Activated CD4-positive, alpha-beta T cell treated with anti-CD3 and anti-CD28 coated beads for 36 hours (primary cell): ENCODE results near the gene PSMG4. TPM values are rescaled to one million over a fixed set of nuclear protein-coding genes. Genes with fewer than 3 reads are reported as not detected.
"Not testable (repeated sequence)": the region's sequence is repeated elsewhere in the genome, so short reads cannot be mapped to it uniquely, and the experiment has no call there.

Source experiments
- ATAC-seq: fragments of 200-7000 bp; cut with Tn5 transposase; one replicate; pipeline ENCODE4 v1.10.0; 2021; ENCODE audit warnings: mild to moderate bottlenecking, moderate library complexity
- CTCF ChIA-PET: fragments of 350-600 bp; sonication (Branson Sonifier 250); formaldehyde crosslinking; loops from one replicate; lab custom pipeline; 2021; ENCODE audit warnings: antibody characterized with exemption; lab: Charles Lee
- POLR2A ChIA-PET: fragments of 350-600 bp; sonication (Branson Sonifier 250); formaldehyde crosslinking; loops from one replicate; lab custom pipeline; 2021; ENCODE audit warnings: antibody characterized with exemption, inconsistent platforms; lab: Charles Lee
- DNase-seq: peaks from one replicate; pipeline ENCODE4 v3.0.0-alpha.2; 2020
- H3K27ac Mint-ChIP-seq: one replicate; pipeline ENCODE4 v1.8.0; 2021; ENCODE audit warnings: mixed read lengths
- H3K27me3 Mint-ChIP-seq: one replicate; pipeline ENCODE4 v1.8.0; 2021; ENCODE audit warnings: mixed read lengths
- H3K36me3 Mint-ChIP-seq: one replicate; pipeline ENCODE4 v1.8.0; 2021; ENCODE audit warnings: low read depth, mixed read lengths
- H3K4me1 Mint-ChIP-seq: one replicate; pipeline ENCODE4 v1.8.0; 2021; ENCODE audit warnings: mixed read lengths
- H3K4me3 Mint-ChIP-seq: one replicate; pipeline ENCODE4 v1.8.0; 2021; ENCODE audit warnings: mild to moderate bottlenecking, moderate library complexity, mixed read lengths
- H3K9me3 Mint-ChIP-seq: one replicate; pipeline ENCODE4 v1.8.0; 2021; ENCODE audit warnings: low read depth, mixed read lengths
- intact Hi-C, 2 experiments: fragments of 100-400 bp; cut with DNase I in 1 of 2; cut with micrococcal nuclease in 1 of 2; formaldehyde crosslinking; loops; one replicate each; pipeline versions ENCODE4 v1.14.2 to v1.15.1; 2022 to 2024; cut with DNase I, micrococcal nuclease
- total RNA-seq, 2 experiments: library from RNA; stranded (reverse); gene quantifications; one replicate each; pipeline ENCODE4 v1.2.3, GENCODE V29; 2021

The PSMG4 gene
- total RNA-seq, 2 experiments from 2014 or later, result 22.2 to 23.2 TPM

DNA sequence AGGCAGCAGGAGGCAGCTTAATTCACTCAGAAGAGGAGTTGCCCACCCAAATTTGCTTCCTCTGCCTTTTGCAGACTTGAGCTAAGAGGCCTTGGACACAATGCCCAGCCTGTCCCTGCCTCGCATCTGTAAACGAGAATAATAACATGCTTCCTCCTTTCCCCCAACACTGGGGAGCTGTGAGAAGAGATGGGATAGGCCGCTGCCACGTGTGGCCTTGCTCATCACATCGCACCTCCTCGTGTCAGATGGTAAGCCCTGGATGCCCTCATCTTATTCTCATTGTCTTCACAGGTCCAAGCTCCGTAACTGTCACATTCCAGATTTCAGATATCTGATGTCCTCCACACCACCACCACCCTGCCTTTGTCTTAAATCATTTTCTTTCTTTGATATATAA lies 18.2 kb upstream of the PSMG4 start:
- CTCF ChIA-PET, result interaction anchor here (0.6 to 1.9 kb wide), 4 partner anchors 10 to 280 kb away, joined by 3 to 14 read pairs (median 3); no protein-coding TSS in a partner anchor
- no peak for ATAC-seq
- Mint-ChIP-seq H3K4me3 (no peak overlapping the region), H3K4me1 (no peaks in the 10 kb centered on the region), H3K36me3 (no peaks in the 10 kb centered on the region), H3K9me3 (no peaks in the 10 kb centered on the region), H3K27me3 (peaks cover 43% of the 10 kb centered on the region), H3K27ac (no peak overlapping the region)
- no peak for DNase-seq
- intact Hi-C loops, result no loop called here
- POLR2A ChIA-PET, result no interaction called here

DNA sequence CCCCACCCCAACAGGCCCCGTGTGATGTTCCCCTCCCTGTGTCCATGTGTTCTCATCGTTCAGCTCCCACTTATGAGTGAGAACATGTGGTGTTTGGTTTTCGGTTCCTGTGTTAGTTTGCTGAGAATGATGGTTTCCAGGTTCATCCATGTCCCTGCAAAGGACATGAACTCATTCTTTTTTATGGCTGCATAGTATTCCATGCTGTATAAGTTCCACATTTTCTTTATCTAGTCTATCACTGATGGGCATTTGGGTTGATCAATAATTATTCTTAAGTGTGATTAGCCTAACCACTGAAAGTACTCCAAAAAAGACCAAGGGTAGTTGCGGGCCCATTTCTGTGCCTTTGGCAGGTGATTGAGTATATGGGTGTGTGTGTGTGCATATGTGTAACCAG lies 17.0 kb upstream of the PSMG4 start:
- CTCF ChIA-PET, H3K27ac Mint-ChIP-seq, DNase-seq, H3K36me3 Mint-ChIP-seq, ATAC-seq, H3K4me1 Mint-ChIP-seq, H3K4me3 Mint-ChIP-seq, POLR2A ChIA-PET, intact Hi-C loops, H3K9me3 Mint-ChIP-seq: not testable (repeated sequence)
- peaks cover 37% of the 10 kb centered on the region for H3K27me3 Mint-ChIP-seq

DNA sequence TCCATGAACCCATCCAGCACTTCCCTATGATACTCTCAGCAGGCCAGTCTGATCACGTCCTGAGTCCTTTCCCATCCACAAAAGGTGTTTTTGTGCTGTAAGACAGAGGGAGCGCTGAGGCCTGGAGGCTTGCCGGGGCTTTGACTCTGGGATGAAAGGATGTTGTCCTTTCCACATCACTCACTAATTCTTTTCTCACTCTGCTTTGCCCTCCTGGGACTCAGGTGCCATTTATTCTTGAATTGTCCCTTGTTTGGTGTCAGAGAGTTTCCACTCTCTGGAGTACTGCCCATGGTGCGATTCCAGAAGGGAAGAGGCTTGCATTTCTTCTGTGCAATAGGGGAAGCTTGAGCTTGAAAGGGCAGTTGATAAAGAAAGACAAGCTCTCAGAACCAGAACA lies 16.0 kb upstream of the PSMG4 start:
- Mint-ChIP-seq H3K4me1 (no peaks in the 10 kb centered on the region), H3K4me3 (no peak overlapping the region), H3K36me3 (no peaks in the 10 kb centered on the region), H3K27ac (no peak overlapping the region), H3K27me3 (peaks cover 39% of the 10 kb centered on the region), H3K9me3 (no peaks in the 10 kb centered on the region)
- ATAC-seq (no peak), DNase-seq (no peak)
- POLR2A ChIA-PET, result no interaction called here
- intact Hi-C loops, result no loop called here
- CTCF ChIA-PET, result interaction anchor here (0.8 kb wide), 1 partner anchor 117 kb away, joined by 3 read pairs; no protein-coding TSS in a partner anchor

DNA sequence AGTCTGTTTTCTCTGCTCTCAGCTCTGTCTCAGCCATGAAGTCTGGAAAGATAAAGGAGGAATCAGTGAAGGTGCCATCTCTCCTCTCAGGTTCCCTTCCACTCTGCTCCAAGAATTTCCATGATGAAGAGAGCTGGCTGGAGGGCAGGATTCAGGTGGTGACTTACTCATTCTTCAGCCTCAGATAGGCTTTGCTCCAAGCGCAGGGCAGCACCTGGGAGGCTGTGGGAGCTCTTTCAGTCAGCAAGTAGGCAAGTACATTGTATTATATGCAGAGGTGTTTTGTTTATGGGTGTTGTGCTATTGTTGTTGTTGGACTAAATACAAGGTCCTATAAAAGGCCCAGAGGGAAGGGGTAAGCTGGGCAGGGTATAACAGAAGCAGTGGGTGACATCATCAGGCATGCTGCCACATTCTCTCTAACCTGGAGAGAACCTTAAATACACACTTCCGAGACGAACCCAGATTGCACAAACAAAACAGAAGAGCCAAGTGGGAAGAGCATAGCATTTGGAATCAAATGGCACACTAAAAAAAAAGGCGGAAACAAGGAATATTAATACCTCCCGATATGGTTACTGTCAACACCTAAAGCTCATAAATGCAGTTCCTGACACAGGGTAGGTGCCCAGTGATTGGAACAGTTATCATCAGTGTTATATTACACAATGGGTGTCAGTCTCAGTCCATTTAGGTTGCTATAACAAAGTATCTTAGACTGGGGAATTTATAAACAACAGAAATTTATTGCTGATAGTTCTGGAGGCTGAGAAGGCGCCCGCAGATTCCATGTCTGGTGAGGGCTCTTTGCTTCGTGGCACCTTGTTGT lies 14.5 kb upstream of the PSMG4 start:
- Mint-ChIP-seq H3K9me3 (no peaks in the 10 kb centered on the region), H3K27ac (no peak overlapping the region), H3K36me3 (no peaks in the 10 kb centered on the region), H3K4me1 (no peaks in the 10 kb centered on the region), H3K4me3 (no peak overlapping the region), H3K27me3 (peaks cover 42% of the 10 kb centered on the region)
- CTCF ChIA-PET, result interaction anchor here (0.5 to 2.2 kb wide), 6 partner anchors 9 to 1686 kb away, joined by 3 to 12 read pairs (median 4); partner anchors contain the start of gene TUBB2A
- intact Hi-C loops, result no loop called here
- POLR2A ChIA-PET, result no interaction called here
- no peak for DNase-seq
- no peak for ATAC-seq

DNA sequence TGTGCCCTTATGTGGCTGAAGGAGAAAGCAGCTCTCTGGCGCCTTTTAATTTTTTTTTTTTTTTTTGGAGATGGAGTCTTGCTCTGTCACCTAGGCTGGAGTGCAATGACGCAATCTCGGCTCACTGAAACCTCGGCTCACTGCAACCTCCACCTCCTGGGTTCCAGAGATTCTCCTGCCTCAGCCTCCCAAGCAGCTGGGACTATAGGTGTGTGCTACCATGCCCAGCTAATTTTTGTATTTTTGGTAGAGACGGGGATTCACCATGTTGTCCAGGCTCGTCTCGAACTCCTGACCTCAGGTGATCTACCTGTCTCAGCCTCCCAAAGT lies 13.9 kb upstream of the PSMG4 start:
- H3K4me3 Mint-ChIP-seq, H3K4me1 Mint-ChIP-seq, H3K27ac Mint-ChIP-seq, ATAC-seq, intact Hi-C loops, POLR2A ChIA-PET, H3K9me3 Mint-ChIP-seq, DNase-seq, H3K36me3 Mint-ChIP-seq: not testable (repeated sequence)
- CTCF ChIA-PET, result interaction anchor here (0.5 to 2.2 kb wide), 5 partner anchors 9 to 1685 kb away, joined by 3 to 12 read pairs (median 4); no protein-coding TSS in a partner anchor
- H3K27me3 Mint-ChIP-seq, result peaks cover 43% of the 10 kb centered on the region

DNA sequence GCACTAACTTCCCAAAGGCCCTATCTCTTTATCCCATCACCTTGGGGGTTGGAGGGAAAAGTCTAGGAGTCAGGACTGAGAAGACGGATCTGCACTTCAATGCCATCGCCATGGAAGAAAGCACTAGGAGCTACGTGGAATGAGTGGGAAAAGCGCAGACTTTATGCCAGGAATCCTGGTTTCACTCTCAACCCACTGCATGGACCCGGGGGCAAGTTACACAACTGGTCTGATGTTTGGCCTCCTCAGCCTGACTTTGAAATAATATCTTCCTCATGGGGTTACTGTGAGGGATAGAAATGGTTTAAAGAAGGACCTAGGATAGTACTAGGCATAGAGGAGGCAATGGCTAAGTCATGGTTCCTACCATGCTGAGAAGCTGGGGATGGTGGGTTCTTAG lies 13.5 kb upstream of the PSMG4 start:
- H3K9me3 Mint-ChIP-seq, result no peaks in the 10 kb centered on the region
- H3K27me3 Mint-ChIP-seq, result peaks cover 42% of the 10 kb centered on the region
- DNase-seq (no peak), ATAC-seq (no peak)
- ChIA-PET POLR2A (no interaction called here), CTCF (interaction anchor here (1.0 to 2.2 kb wide), 2 partner anchors 8 to 22 kb away, joined by 3 to 12 read pairs; no protein-coding TSS in a partner anchor)
- no peak overlapping the region for H3K27ac Mint-ChIP-seq
- H3K36me3 Mint-ChIP-seq, result no peaks in the 10 kb centered on the region
- H3K4me1 Mint-ChIP-seq, result no peaks in the 10 kb centered on the region
- no peak overlapping the region for H3K4me3 Mint-ChIP-seq
- intact Hi-C loops, result no loop called here

DNA sequence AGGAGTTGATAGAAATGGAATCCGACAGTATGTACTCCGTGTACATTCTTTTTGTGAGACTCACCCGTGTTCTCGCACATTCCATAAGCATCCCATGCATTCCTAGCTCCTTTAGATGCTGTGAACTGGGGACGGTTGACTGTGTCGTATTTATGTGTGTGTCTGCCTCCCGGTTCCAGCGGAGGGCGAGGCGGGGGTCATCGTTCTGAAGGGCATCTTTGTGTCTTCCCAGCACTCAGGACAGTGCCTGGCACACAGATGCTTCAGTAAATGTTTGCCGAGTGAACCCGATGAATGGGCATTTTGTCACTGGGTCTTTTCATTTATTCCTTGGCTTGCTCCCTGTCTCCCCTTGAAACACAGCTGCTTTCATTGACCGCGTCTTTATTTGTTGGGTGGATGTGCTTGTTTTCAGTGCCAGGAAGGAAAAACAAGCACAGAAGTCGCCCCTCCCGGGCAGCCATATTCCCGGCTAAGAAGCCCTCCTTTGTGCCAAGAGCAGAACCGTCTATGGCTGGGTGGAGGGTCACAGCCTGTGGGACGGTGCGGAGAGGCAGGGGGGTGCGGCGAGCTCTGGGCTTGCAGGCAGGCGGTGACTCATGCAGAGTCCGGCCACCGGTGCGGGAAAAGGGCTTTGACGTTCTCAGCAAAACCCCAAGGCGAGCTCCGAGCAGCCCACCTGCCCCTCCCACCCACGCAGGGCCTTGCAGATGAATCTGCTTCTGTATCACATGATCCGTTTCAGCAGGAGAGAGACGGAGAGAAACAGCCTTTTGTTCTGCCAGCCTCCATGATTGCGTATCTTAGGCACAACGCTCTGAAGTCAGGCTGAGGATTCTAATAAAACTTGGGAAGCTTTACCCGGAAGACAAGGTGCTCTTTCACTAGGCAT lies 11.2 kb upstream of the PSMG4 start:
- peaks cover 45% of the 10 kb centered on the region for H3K27me3 Mint-ChIP-seq
- peaks cover 6% of the 10 kb centered on the region for H3K4me1 Mint-ChIP-seq
- CTCF ChIA-PET, result interaction anchor here (0.7 to 5.7 kb wide), 6 partner anchors 11 to 120 kb away, joined by 3 to 67 read pairs (median 4); partner anchors contain the start of gene PSMG4
- intact Hi-C loops, result no loop called here
- no peak overlapping the region for H3K4me3 Mint-ChIP-seq
- no peak for ATAC-seq
- no peaks in the 10 kb centered on the region for H3K36me3 Mint-ChIP-seq
- H3K27ac Mint-ChIP-seq, result no peak overlapping the region
- DNase-seq, result no peak
- POLR2A ChIA-PET, result no interaction called here
- H3K9me3 Mint-ChIP-seq, result no peaks in the 10 kb centered on the region

DNA sequence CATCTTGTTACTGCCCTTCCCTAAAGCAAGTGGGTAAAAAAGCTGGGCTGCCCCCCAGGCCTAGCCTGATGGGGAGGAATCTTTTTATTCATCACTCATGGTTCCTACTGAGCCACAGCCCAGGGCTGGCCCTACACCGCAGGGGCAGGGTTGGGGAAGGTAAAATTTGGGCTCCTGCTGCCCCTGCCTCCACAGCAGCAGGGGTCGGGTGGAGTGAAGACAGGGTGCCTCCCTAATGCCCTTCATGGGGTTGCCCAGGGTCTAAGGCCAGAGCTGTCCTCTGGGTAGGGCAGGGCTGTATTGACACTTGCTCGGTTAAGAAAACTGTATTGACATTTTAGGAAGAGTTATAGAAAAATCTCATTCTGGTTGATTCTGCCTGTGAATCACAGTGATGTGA lies 8.9 kb upstream of the PSMG4 start:
- no peaks in the 10 kb centered on the region for H3K36me3 Mint-ChIP-seq
- DNase-seq (no peak), ATAC-seq (no peak)
- H3K9me3 Mint-ChIP-seq, result peaks cover 3% of the 10 kb centered on the region
- ChIA-PET POLR2A (no interaction called here), CTCF (interaction anchor here (0.9 to 5.7 kb wide), 6 partner anchors 10 to 130 kb away, joined by 3 to 67 read pairs (median 10); no protein-coding TSS in a partner anchor)
- no peak overlapping the region for H3K27ac Mint-ChIP-seq
- H3K4me3 Mint-ChIP-seq, result no peak overlapping the region
- H3K4me1 Mint-ChIP-seq, result peaks cover 6% of the 10 kb centered on the region
- peaks cover 34% of the 10 kb centered on the region for H3K27me3 Mint-ChIP-seq
- intact Hi-C loops, result loop anchor here in 1 of 2 experiments (2.0 kb wide), 3 partner anchors 41 to 251 kb away; partner anchors contain the start of genes BPHL and NQO2

DNA sequence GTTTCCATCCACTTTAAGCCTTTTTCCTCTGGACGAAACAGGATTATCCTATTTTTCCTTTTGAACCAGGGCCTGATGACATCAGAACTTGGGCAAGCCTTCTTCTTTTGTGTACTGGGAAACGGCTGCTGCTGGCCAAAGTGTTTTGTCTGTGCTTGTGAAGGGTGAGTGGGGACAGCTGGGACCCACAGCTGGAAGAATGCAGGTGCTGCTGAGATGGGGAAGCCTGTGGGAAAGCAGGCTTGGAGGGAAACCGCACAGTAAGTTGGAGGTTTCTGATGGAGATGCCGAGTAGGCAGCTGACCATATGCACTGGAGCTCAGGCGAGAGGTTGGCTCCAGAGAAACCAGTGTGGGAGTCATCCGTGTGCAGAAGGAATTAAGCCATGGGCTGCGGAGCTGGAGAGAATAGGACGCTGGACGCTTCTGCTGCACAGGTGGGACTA lies 8.5 kb upstream of the PSMG4 start:
- Mint-ChIP-seq H3K36me3 (no peaks in the 10 kb centered on the region), H3K27ac (no peak overlapping the region), H3K4me1 (peaks cover 6% of the 10 kb centered on the region), H3K4me3 (no peak overlapping the region), H3K9me3 (peaks cover 3% of the 10 kb centered on the region), H3K27me3 (peaks cover 33% of the 10 kb centered on the region)
- intact Hi-C loops, result loop anchor here in 1 of 2 experiments (2.0 kb wide), 3 partner anchors 41 to 251 kb away; partner anchors contain the start of genes BPHL and NQO2
- ATAC-seq (no peak), DNase-seq (no peak)
- CTCF ChIA-PET, result interaction anchor here (0.7 to 5.7 kb wide), 9 partner anchors 10 to 123 kb away, joined by 3 to 67 read pairs (median 5); no protein-coding TSS in a partner anchor
- POLR2A ChIA-PET, result no interaction called here

DNA sequence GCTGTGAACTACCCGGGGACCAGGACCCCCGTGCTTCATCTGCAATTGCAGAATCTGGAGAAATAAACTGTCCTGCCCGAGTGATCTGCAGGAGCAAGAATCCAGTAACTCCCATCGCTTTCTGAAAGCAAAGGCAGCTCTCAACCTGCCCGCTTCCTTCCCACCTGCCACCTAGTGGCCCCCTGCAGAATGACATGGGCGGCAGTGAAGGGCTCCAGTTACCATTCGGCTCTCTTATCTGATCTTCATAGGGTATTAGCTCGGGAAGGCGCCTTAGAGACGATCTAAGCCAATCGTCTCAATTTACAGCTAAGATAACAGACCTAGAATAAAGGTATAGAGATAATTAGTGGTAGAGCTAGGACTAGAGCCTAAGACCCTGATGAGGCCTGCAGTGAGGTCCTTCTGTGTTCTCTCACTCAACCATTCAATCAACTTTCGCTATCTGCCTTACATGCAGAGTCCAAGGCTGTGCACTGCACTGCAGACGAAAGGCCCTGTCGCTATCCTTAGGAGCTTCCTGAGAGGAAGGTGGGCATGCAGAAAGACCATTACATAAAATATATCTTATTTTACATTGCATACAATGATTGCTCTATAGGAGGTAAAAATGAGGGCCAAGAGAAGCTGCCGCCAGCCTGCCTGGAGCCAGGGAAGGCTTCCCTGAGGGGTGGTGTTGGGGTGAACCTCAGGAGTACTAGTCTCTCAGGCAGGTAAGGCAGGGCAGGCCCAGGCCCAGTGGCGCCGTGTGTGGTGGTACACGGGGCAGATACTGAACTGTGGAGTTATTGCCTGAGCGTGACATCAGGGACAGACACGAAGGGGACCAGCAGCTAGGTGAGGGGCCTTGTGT lies 7.1 kb upstream of the PSMG4 start:
- Mint-ChIP-seq H3K36me3 (no peaks in the 10 kb centered on the region), H3K27me3 (peaks cover 29% of the 10 kb centered on the region), H3K4me3 (no peak overlapping the region), H3K27ac (no peak overlapping the region), H3K4me1 (peaks cover 6% of the 10 kb centered on the region), H3K9me3 (peaks cover 3% of the 10 kb centered on the region)
- CTCF ChIA-PET, result interaction anchor here (0.5 to 5.7 kb wide), 39 partner anchors 9 to 1150 kb away, joined by 3 to 67 read pairs (median 3); partner anchors contain the start of gene BPHL
- intact Hi-C loops, result loop anchor here (1.0 to 2.0 kb wide), 4 partner anchors 43 to 253 kb away; partner anchors contain the start of genes BPHL (in 1 of the 2) and NQO2 (in 1 of the 2)
- DNase-seq (peak; percentile 89), ATAC-seq (peak; percentile 95)
- POLR2A ChIA-PET, result interaction anchor here (0.6 kb wide), 1 partner anchor 135 kb away, joined by 7 read pairs; no protein-coding TSS in a partner anchor
